HepG2 (cell line): ENCODE measurements around the gene GATC. TPM values are rescaled to one million over a fixed set of nuclear protein-coding genes. Genes with fewer than 3 reads are reported as not detected.
A peak's percentile ranks its signal among the peaks of the same experiment; 100 is the strongest.

Experiments used
- EEA1 ChIP-seq: sonication (generic); formaldehyde crosslinking; IDR thresholded peaks from 2 replicates; pipeline ENCODE4 v1.5.1; 2020; ENCODE audit warnings: mild to moderate bottlenecking, missing genetic modification reagents, borderline replicate concordance
- GTF3A ChIP-seq: sonication (generic); formaldehyde crosslinking; conservative IDR thresholded peaks from 2 replicates; pipeline ENCODE4 v1.4.0; 2020; ENCODE audit warnings: mild to moderate bottlenecking, missing genetic modification reagents
- PCBP1 ChIP-seq: fragments of 200-400 bp; formaldehyde crosslinking; IDR thresholded peaks from 2 replicates; pipeline ENCODE4 v1.6.1; 2017; ENCODE audit warnings: mild to moderate bottlenecking, low read depth, low read length, borderline replicate concordance
- SMC3 ChIP-seq: IDR thresholded peaks from 2 replicates; pipeline ENCODE4 v1.6.1; 2011; ENCODE audit warnings: low read length, improper control_type of control experiment
- STAG1 ChIP-seq: sonication (generic); formaldehyde crosslinking; IDR thresholded peaks from 2 replicates; pipeline ENCODE4 v1.4.0; 2020; ENCODE audit warnings: missing genetic modification reagents
- TSC22D2 ChIP-seq: sonication (generic); formaldehyde crosslinking; IDR thresholded peaks from 2 replicates; pipeline ENCODE4 v1.5.1; 2020; ENCODE audit warnings: missing genetic modification reagents, mild to moderate bottlenecking, borderline replicate concordance
- YEATS4 ChIP-seq: sonication (generic); formaldehyde crosslinking; IDR thresholded peaks from 2 replicates; pipeline ENCODE4 v1.4.0; 2020; ENCODE audit warnings: missing genetic modification reagents, borderline replicate concordance
- ZBTB21 ChIP-seq: sonication (generic); formaldehyde crosslinking; IDR thresholded peaks from 2 replicates; pipeline ENCODE4 v1.4.0; 2020; ENCODE audit warnings: missing genetic modification reagents
- ZBTB38 ChIP-seq: sonication (generic); formaldehyde crosslinking; IDR thresholded peaks from 2 replicates; pipeline ENCODE4 v1.5.1; 2020; ENCODE audit warnings: mild to moderate bottlenecking, missing genetic modification reagents
- ZFAT ChIP-seq: sonication (generic); formaldehyde crosslinking; conservative IDR thresholded peaks from 2 replicates; pipeline ENCODE4 v1.8.1; 2023; ENCODE audit warnings: missing genetic modification reagents, inconsistent platforms
- ZNF235 ChIP-seq: sonication (generic); formaldehyde crosslinking; IDR thresholded peaks from 2 replicates; pipeline ENCODE4 v1.8.1; 2023; ENCODE audit warnings: mild to moderate bottlenecking, missing genetic modification reagents, borderline replicate concordance
- ZNF24 ChIP-seq: fragments of 450-650 bp; IDR thresholded peaks from 2 replicates; pipeline ENCODE4 v1.6.1; 2017; ENCODE audit warnings: antibody characterized with exemption, mild to moderate bottlenecking
- ZNF296 ChIP-seq: sonication (generic); formaldehyde crosslinking; conservative IDR thresholded peaks from 2 replicates; pipeline ENCODE4 v1.5.0; 2020; ENCODE audit warnings: mild to moderate bottlenecking, missing genetic modification reagents
- ZNF317 ChIP-seq: sonication (generic); formaldehyde crosslinking; IDR thresholded peaks from 2 replicates; pipeline ENCODE4 v1.5.0; 2020; ENCODE audit warnings: mild to moderate bottlenecking, missing genetic modification reagents
- ZNF562 ChIP-seq: sonication (generic); formaldehyde crosslinking; IDR thresholded peaks from 2 replicates; pipeline ENCODE4 v1.8.0; 2022; ENCODE audit warnings: missing genetic modification reagents, borderline replicate concordance
- ZSCAN29 ChIP-seq: sonication (generic); formaldehyde crosslinking; conservative IDR thresholded peaks from 2 replicates; pipeline ENCODE4 v1.4.0; 2020; ENCODE audit warnings: mild to moderate bottlenecking, missing genetic modification reagents
- polyA plus RNA-seq, 8 experiments: library from polyadenylated mRNA; depleted of rRNA in 3 of 8; stranded (reverse) in 7 of 8; unstranded in 1 of 8; fragments of >200 nt; fragmentation: Illumina TruSeq in 4 of 8; extraction: Trizol in 4 of 8; gene quantifications; 2 replicates each; pipeline versions ENCODE4 v1.2.1 to v1.2.3, GENCODE V29; 2011 to 2016; ENCODE audit warnings: low read depth in 4 of 8, missing spikeins in 1 of 8, mixed read lengths in 1 of 8; ENCODE audit not compliant: insufficient read depth in 1 of 8
- total RNA-seq, 5 experiments: library from RNA; depleted of rRNA; stranded (reverse); fragments of >200 nt; fragmentation: Illumina TruSeq; extraction: Trizol; gene quantifications; 2 replicates each; pipeline ENCODE4 v1.2.3, GENCODE V29; 2016; ENCODE audit warnings: low read depth in 1 of 5
- TF ChIP-seq, protein P1 (sequence below): sonication (generic); formaldehyde crosslinking; IDR thresholded peaks from 2 replicates; pipeline ENCODE4 v1.4.0; 2020; ENCODE audit warnings: missing genetic modification reagents, borderline replicate concordance
- TF ChIP-seq, protein P2 (sequence below): sonication (generic); formaldehyde crosslinking; IDR thresholded peaks from 2 replicates; pipeline ENCODE4 v1.8.1; 2022; ENCODE audit warnings: low read depth, mild to moderate bottlenecking, missing genetic modification reagents
- TF ChIP-seq, protein P3 (sequence below): sonication (generic); formaldehyde crosslinking; conservative IDR thresholded peaks from 2 replicates; pipeline ENCODE4 v1.4.0; 2020; ENCODE audit warnings: missing genetic modification reagents

The GATC gene
- total and polyA plus RNA-seq, 2 of the 13 experiments (the other 11 are each of a cell fraction or from before 2014, with no cell fraction given): 17.7 to 29.7 TPM

DNA sequence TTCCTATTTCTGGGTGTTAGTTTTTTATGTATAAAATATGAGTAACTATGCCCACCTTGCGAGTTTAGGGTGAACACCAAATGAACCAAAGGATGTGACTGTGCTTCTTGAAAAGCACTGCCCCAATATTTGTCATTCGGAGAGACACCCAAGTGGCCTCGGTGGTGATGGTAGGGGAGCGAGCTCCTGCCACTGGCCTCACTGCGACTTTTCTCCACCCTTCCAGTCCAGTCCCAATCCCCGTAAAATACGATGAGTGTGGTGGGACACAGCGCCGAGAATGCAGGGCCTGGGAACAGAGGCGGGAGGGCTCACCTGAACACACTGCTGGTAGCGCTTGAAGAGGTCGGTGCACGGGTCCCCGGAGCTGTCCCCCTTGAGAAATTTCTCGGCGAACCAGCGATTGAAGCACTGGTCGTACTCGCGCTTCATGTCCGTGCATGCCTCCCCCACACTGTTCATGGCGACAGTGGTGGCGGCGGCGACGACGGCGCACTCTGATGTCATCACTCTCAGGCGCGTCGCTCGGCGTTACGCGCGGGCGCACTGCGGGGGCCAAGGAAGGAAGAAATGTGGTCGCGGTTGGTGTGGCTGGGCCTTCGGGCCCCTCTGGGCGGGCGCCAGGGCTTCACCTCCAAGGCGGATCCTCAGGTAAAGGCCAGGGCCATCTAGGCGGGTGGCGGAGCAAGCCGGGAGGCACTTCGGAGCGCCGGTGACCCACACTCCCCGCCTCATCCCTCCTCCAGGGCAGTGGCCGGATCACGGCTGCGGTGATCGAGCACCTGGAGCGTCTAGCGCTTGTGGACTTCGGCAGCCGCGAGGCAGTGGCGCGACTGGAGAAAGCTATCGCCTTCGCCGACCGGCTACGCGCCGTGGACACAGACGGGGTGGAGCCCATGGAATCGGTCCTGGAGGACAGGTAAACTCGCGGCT lies at the start of gene GATC, which contains the start of gene TRIAP1 (continued):
- TF ChIP-seq PCBP1: peak; percentile 91; the same call in 1 of the 2 replicates
- peak; percentile 99 for TF ChIP-seq YEATS4 (CRISPR knock-in tag)
- TF ChIP-seq ZNF317 (CRISPR knock-in tag): peak; percentile 77; the same call in 1 of the 2 replicates
- no peak for TF ChIP-seq ZNF296 (CRISPR knock-in tag)
- TF ChIP-seq ZNF235 (CRISPR knock-in tag): peak; percentile 79
- TF ChIP-seq, protein P1, sequence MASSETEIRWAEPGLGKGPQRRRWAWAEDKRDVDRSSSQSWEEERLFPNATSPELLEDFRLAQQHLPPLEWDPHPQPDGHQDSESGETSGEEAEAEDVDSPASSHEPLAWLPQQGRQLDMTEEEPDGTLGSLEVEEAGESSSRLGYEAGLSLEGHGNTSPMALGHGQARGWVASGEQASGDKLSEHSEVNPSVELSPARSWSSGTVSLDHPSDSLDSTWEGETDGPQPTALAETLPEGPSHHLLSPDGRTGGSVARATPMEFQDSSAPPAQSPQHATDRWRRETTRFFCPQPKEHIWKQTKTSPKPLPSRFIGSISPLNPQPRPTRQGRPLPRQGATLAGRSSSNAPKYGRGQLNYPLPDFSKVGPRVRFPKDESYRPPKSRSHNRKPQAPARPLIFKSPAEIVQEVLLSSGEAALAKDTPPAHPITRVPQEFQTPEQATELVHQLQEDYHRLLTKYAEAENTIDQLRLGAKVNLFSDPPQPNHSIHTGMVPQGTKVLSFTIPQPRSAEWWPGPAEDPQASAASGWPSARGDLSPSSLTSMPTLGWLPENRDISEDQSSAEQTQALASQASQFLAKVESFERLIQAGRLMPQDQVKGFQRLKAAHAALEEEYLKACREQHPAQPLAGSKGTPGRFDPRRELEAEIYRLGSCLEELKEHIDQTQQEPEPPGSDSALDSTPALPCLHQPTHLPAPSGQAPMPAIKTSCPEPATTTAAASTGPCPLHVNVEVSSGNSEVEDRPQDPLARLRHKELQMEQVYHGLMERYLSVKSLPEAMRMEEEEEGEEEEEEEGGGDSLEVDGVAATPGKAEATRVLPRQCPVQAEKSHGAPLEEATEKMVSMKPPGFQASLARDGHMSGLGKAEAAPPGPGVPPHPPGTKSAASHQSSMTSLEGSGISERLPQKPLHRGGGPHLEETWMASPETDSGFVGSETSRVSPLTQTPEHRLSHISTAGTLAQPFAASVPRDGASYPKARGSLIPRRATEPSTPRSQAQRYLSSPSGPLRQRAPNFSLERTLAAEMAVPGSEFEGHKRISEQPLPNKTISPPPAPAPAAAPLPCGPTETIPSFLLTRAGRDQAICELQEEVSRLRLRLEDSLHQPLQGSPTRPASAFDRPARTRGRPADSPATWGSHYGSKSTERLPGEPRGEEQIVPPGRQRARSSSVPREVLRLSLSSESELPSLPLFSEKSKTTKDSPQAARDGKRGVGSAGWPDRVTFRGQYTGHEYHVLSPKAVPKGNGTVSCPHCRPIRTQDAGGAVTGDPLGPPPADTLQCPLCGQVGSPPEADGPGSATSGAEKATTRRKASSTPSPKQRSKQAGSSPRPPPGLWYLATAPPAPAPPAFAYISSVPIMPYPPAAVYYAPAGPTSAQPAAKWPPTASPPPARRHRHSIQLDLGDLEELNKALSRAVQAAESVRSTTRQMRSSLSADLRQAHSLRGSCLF: no peak
- TF ChIP-seq ZSCAN29 (CRISPR knock-in tag): peak; percentile 74; the same call in 1 of the 2 replicates
- TF ChIP-seq, protein P2, sequence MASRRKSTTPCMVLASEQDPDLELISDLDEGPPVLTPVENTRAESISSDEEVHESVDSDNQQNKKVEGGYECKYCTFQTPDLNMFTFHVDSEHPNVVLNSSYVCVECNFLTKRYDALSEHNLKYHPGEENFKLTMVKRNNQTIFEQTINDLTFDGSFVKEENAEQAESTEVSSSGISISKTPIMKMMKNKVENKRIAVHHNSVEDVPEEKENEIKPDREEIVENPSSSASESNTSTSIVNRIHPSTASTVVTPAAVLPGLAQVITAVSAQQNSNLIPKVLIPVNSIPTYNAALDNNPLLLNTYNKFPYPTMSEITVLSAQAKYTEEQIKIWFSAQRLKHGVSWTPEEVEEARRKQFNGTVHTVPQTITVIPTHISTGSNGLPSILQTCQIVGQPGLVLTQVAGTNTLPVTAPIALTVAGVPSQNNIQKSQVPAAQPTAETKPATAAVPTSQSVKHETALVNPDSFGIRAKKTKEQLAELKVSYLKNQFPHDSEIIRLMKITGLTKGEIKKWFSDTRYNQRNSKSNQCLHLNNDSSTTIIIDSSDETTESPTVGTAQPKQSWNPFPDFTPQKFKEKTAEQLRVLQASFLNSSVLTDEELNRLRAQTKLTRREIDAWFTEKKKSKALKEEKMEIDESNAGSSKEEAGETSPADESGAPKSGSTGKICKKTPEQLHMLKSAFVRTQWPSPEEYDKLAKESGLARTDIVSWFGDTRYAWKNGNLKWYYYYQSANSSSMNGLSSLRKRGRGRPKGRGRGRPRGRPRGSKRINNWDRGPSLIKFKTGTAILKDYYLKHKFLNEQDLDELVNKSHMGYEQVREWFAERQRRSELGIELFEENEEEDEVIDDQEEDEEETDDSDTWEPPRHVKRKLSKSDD (CRISPR knock-in tag): peak; percentile 99
- peak; percentile 79 for TF ChIP-seq ZBTB21 (CRISPR knock-in tag)
- TF ChIP-seq TSC22D2: peak; percentile 94; the same call in 1 of the 2 replicates
- peak; percentile 92 for TF ChIP-seq ZBTB38 (CRISPR knock-in tag)
- TF ChIP-seq EEA1 (CRISPR knock-in tag): 0 out of 2 replicates have a peak, but pooled peaks have one; percentile 28
- TF ChIP-seq, protein P3, sequence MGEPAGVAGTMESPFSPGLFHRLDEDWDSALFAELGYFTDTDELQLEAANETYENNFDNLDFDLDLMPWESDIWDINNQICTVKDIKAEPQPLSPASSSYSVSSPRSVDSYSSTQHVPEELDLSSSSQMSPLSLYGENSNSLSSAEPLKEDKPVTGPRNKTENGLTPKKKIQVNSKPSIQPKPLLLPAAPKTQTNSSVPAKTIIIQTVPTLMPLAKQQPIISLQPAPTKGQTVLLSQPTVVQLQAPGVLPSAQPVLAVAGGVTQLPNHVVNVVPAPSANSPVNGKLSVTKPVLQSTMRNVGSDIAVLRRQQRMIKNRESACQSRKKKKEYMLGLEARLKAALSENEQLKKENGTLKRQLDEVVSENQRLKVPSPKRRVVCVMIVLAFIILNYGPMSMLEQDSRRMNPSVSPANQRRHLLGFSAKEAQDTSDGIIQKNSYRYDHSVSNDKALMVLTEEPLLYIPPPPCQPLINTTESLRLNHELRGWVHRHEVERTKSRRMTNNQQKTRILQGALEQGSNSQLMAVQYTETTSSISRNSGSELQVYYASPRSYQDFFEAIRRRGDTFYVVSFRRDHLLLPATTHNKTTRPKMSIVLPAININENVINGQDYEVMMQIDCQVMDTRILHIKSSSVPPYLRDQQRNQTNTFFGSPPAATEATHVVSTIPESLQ (CRISPR knock-in tag): peak; percentile 76; the same call in 1 of the 2 replicates
- no peak for TF ChIP-seq ZNF562 (CRISPR knock-in tag)
- peak; percentile 93; the same call in 1 of the 2 replicates for TF ChIP-seq GTF3A (CRISPR knock-in tag)
- TF ChIP-seq STAG1 (CRISPR knock-in tag): no peak
- TF ChIP-seq SMC3: no peak
- no peak for TF ChIP-seq ZFAT (CRISPR knock-in tag)
- no peak for TF ChIP-seq ZNF24
